GM21390 (cell line): ENCODE measurements around the gene SIK2.

Experiments used
- ATAC-seq: cut with Tn5 transposase; IDR thresholded peaks from one replicate; pipeline ENCODE4 v1.9.1; 2021; ENCODE audit not compliant: unreplicated experiment

The SIK2 gene

DNA sequence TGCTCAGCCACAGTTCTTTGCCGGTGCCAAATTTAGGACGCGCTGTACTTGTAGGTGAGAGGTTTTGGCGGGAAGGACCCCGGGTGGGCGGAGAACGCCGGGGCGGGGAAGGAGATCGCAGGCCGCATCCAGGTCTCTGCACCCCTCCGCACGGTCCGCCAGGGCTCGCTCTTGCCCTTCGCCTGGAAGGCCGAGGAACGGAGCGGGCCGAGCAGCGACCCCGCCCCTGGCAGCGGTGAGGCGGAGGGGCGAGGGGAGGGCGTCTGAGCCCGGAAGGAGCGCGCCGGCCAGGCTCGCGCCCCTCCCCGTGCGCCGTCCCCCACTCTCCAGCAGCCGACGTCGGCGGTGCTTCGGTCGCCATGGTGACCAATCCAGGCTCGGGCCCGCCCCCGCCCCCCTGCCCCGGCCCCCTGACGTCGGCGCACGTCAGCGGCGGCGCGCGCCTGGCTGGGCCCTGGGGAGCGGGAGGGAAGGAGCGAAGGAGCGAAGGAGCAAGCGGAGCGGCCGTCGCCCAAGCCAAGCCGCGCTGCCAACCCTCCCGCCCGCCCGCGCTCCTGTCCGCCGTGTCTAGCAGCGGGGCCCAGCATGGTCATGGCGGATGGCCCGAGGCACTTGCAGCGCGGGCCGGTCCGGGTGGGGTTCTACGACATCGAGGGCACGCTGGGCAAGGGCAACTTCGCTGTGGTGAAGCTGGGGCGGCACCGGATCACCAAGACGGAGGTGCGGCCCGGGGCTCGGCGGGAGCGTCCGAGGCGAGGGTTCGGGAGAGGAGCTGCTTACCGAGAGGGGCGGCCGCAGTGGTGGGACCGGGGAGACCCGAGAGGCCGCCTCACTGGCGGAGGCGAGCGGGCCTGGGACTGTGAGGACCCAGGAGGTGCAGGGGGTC, at the start of gene SIK2:
Gene SIK2 (plus strand): TSS at position 471 of the 886 bp plus-strand sequence. CDS start 115 bp downstream, at position 586.
- peak; percentile 87 for ATAC-seq

DNA sequence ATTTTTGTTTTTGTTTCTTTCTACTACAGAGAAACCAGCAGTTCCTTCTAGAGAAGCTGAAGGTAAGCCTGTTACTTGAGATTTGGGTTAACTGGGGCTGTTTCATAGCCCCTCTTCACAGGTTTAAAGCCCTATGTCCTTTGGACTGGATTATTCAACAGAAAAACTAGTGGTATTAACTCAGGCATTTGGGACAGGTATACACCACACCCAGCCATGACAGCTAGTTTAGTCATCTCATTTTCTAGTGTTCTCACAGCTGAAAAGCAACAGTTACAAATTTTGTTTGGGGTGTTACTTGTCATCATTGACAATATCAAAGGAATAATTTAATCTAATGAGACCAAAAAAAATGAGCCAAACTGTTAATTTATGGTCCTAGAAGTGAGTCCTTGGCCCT, 47.7 kb upstream of the SIK2 start:
- no peak for ATAC-seq

DNA sequence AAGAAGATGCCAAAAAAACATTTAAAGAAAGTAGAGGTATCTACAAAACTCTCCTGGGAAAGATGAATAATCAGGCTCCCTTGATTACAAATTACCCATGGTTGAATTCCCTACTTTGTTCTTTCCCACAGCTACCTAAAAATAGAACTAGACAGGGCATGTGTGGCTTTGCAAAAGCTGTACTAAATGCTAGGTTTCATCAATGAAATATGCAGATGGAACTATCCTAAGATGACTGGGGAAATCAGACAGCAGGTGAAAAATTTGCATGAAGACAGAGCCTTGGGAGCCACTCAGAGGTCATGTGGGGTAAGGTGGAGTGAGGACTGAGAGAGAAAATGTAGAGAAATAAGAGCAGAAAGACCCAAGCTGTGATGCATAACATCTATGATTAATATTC, 47.0 kb upstream of the SIK2 start:
- no peak for ATAC-seq

DNA sequence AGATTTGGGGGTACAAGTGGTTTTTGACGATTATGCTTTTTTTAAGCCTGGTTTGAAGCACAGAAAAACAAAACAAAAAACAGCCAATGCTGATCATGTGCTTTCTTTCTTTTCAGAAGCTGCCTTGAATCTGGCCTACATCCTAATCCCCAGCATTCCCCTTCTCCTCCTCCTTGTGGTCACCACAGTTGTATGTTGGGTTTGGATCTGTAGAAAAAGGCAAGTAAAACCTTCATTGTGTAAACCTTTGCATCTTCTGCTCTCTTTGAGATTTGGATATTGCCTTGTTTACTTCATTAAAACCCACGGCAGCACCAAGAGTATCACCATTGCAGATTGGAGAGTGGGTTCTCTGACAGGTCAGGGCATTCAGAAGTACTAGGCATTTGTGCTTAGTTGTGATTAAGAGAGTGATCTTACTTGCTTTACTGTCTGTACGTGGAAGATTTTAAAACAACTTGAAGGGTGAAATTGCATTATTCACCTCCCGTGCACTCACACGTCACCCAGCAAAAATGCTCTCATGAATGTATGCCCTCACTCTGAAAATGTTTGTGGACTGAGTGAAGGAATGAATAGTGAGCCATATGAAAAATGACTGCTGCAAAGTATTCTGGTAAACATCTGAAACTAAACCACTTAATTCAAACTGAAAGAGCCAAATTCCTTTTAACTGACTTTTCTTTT, 44.7 kb upstream of the SIK2 start:
- ATAC-seq, result no peak

DNA sequence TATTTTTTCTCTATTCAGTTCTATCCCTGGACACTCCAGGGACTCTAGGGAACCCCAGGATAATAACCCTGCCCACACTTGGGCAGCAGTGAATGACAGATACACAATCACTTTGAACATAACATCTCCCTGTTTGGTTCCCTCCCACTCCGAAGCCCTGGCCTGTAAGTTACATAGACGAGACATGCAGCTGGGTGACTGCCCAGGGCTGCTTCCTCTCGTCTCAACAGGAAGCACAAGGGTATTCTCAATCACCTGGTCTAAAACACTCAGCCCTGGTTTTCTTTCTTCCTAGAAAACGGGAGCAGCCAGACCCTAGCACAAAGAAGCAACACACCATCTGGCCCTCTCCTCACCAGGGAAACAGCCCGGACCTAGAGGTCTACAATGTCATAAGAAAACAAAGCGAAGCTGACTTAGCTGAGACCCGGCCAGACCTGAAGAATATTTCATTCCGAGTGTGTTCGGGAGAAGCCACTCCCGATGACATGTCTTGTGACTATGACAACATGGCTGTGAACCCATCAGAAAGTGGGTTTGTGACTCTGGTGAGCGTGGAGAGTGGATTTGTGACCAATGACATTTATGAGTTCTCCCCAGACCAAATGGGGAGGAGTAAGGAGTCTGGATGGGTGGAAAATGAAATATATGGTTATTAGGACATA, 42.3 kb upstream of the SIK2 start:
- ATAC-seq, result no peak

DNA sequence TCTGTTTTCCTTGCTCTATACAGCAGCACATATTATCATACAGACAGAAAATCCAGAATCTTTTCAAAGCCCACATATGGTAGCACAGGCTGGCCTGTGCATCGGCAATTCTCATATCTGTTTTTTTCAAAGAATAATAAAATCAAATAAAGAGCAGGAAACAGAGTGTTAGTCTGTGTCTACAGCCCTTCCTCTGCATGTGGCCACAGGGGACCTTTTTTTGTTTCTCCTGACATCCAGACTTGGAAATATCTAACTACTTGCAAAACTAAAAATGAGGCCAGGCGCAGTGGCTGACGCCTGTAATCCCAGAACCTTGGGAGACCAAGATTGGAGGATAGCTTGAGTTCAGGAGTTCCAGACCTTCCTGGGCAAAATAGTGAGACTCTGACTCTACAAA, 41.4 kb upstream of the SIK2 start:
- no peak for ATAC-seq

DNA sequence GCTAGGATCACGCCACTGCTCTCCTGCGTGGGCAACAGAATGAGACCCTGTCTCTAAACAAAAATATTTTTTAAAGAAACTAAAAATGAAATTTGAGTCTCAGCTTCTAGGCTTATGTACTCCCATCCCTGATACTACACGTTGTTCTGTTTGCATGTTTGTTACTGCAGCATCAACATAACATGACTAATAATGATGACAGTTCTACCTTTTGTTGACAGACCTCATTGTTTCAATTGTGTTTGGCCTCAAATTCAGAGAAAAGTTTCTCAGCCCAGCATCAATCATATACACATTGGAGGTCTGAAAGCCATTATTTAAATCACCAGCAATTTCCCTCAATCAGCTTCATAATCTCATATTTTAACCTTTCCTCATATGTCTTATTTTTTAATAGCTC, 40.9 kb upstream of the SIK2 start:
- no peak for ATAC-seq

DNA sequence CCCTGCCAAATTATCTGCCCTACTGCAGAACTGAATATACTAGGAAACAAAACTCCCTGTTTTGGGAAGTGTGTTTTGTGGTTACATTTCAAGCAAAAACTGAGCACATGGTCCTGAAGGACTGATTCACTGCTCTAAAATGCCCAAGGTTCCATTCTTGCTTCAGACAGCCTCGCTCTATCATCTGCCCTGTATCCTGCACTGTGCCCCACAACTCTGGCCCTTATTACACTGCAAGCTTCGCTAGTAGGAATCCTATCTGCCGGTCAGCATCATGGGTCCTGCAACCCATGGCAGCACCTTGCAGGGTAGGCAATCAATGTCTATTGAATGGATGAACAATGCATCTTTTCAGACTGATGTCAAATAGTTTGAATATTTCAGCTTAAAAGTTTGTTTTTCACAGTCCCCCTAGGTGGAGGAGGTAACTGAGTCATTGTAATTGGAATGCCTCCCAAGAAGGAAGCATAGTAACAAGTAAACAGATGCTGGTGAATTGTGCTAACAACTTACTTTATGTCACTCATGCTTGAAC, 40.4 kb upstream of the SIK2 start:
- ATAC-seq, result no peak

DNA sequence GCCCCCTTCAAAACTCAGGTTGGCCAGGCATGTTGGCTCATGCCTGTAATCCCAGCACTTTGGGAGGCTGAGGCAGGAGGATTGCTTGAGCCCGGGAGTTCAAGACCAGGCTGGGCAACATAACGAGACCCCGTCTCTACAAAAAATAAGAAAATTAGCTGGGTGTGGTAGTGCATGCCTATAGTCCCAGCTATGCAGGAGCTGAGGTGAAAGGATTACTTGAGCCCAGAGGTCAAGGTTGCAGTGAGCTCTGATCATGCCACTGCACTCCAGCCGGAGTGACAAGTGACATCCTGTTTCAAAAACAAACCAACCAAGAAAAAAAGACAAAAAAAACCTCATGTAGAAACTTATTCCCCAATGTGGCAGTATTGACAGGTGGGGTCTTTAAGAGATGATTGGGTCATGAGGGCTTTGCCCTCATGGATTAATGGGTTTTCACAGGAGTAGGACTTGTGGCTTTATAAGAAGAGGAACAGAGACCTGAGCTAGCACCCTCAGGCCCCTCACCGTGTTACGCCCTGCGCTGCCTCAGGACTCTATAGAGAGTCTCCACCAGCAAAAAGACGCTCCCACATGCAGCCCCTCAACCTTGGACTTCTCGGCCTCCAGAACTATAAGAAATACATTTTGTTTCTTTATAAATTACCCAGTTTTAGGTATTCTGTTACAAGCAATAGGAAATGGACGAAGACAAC, 39.4 kb upstream of the SIK2 start:
- ATAC-seq, result no peak

DNA sequence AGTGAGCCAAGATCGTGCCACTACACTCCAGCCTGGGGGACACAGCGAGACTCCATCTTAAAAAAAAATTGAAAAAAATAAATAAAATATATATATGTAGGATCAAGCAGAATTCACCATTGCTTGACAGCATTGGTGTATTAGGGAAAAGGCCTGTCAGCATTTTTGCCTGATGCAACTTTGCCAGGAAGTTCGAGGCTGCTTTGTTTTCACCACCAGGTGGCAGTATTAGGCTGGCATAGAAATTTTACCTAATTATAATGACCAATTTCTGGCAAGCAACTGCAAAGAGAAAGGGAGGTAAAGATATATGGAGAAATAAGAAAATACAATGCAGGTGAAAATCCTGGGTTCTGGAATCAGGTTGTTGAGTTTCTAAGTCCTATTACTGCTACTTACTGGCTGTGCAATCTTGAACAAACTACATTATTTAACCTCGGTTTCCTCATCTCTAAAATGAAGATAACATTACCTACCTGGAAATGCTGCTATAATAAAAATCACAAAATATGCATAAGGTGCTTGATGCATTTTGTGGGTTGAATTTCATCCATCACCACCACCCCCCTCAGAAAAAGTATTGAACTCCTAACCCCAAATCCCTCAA, 37.0 kb upstream of the SIK2 start:
- ATAC-seq, result no peak

DNA sequence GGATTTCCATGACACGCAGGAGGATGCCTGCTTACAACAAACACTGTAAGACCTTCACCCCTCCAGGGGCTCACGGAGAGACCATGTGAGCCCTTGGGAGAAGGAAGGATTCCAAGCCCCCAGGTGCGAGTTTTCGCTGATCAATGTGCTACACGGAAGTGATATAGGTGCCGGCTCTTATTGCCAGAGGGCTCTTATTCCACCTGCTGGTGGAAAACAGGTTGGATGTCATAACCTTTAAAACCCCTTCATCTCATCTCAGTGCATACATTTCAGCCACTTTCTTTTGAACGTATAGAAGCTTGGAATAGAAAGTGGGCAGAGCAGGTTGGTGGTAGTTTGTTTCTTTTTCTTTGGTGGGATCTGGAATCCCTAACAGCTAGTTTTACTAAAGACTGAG, 35.9 kb upstream of the SIK2 start:
- no peak for ATAC-seq

DNA sequence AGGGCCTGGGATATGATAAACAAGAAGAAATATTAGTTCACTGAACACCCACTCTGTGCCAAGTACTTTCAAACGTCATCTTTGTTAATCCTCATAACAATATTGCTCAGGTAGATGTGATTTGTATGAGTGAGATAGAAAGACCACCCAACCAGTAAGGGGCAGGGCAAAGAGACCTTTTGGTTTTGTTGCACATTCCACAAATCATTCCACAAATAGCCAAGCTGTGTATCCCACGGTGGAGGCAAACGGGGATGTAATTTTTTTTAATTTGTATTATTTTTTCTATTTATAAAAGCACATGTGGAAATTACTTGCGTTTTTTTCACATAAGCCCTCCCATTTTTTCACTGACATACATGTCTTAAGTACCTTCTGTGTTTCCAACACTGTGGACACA, 32.8 kb upstream of the SIK2 start:
- ATAC-seq, result no peak

DNA sequence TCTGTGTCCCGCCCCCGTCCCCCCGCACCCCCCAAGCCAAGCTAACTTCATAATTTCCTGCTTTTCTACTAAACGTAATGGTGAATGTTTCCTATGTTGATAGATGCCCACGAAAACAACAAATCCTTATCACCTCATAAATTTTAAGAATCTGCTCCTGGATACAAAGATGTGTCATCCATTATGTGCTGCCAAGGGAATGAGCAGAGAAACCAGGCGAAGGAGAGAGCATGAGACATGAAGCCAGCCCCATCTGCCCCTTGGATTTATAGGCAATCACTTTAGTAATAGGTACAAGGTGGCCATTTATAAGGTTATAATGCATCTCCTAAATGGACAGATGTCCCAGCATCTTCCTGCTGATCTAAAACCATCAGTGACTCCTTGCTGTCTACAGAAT, 31.5 kb upstream of the SIK2 start:
- ATAC-seq, result no peak

DNA sequence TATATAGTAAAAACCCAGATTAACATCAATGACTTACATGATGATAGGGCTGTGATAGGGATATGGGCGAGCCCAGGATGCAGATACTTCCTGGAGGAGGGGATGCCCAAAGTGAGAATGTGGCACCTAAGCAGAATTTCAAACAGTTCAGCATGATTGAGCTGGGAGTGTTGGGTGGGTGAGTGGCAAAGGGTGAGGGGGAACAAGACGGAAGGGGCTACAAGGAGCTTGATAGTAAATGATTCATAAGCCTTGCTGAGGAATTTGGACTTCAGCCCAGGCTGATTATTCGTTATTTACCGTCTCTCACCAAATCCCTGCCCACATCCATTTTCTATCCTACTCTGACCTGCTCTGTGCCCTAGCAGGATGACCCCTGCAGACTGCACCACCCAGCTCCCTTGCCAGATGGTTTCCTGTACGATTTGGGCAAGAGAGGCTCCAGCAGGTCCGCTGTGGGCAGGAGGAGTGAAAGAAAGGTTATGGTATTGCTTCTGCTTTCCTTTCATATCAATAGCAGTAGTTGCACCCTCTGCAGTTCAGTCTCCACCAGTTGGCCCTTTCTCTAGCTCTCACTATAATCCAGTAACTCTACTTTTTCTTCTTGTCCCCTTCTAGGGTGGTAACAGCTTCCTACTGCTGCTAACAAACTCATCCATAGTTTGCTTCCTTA, 30.3 kb upstream of the SIK2 start:
- ATAC-seq, result peak; percentile 58

DNA sequence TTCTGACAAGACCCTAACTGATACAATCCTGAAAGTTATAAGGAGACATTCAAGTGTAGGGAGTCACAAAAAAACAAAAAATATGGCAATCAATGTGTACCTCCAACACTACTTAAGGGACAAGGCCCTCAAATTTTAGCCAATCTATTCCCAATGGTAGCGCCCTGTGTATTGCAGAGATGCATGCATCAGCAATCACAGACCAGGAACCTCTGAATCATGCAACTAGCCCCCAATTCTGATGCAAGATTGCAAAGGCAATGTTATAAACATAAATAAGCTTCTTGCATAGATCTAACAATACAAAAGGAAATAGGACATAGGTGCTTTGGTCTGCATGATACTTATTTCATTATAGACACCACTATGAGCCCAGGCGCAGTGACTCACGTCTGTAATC, 29.7 kb upstream of the SIK2 start:
- ATAC-seq, result no peak

DNA sequence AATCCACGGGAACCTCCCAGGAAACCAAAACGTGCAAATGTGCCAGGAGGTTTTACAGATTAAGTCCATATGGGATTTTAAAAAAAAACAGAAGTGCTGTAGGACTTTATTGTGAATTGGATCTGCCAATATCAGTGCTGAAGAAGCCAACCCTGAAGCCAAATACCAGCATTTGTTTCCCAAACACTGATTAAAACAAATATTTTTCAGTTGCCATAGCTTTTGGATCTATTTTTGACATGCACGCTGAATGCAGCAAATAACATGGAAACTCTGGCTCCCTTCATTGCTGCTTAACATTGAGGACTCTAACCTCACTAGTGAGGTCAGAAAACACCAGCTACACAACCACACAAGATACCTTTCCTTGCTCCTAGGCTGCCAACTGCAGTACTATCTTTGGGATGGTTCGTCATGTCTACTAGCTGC, 28.4 kb upstream of the SIK2 start:
- no peak for ATAC-seq

DNA sequence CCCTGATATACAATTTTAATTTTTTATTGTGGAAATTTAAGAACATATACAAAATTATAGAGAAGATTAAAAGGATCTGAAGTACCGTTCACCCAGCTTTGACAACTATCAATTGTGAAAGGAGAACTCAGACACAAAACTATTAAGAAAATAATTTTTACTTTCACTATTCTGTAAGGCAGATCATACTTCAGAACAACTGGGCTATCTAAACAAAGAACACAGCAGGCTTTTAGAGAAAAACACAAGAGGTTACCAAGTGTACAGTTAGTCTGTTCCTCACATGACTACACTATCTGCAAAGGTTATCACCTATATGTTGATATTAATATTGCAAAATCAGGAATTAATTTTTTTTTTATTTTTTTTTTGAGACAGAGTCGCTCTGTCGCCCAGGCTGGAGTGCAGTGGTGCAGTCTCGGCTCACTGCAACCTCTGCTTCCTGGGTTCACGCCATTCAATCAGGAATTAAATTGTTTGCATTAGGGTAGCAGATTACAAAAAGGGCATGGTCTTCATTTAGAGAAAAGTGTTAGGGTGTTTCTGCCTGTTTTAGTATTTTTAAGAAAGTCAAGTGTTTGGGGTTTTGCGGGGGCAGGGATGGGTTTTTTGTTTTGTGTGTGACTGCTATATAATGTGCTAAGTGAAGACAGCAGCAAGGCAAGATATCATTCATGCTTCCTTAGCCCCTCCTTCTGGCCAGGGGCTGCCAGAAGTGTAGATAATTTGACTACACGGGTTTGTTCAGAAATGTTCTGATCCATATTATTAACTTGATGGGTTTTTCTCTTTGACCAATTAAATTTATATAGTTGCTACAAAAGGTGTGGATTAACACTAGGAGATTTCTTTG, 27.6 kb upstream of the SIK2 start:
- no peak for ATAC-seq

DNA sequence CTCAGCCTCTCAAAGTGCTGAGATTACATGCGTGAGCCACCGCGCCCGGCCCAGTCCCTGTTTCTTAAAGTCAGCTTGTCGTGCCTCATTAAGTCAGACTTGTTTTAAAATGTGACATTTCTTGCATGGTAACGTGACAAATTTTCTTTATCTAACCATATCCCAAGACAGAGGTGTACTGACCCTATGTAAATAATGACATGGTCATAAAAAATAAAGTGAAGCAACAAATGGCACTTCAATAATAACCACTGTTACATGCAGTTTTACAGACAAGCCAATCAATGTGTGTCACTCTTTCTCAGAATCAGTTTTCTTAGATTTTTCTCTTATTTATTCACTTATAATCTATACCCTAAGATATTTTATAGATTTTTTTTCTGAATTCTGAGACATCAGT, 26.5 kb upstream of the SIK2 start:
- ATAC-seq, result no peak

DNA sequence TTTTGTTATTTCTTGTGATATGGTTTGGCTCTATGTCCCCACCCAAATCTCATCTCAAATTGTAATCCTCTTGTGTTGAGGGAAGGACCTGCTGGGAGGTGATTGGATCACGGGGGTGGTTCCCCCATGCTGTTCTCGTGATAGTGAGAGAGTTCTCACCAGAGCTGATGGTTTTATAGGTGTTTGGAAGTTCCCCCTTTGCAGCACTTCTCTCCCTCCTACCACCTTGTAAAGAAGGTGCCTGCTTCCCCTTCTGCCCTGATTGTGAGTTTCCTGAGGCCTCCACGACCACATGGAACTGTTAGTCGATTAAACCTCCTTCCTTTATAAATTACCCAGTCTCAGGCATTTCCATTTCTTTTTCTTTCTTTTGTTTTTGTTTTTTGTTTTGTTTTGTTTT, 24.4 kb upstream of the SIK2 start:
- no peak for ATAC-seq
